Stimulated activated CD8-positive, alpha-beta memory T cell treated with anti-CD3 and anti-CD28 coated beads, Interleukin-15, amount 100 ng/mL, for 48 hours (primary cell): ENCODE results near the gene FNDC1.
"Not testable (repeated sequence)": the region's sequence is repeated elsewhere in the genome, so short reads cannot be mapped to it uniquely, and the experiment has no call there.

Experiments used
- DNase-seq, 2 donors: peaks; one replicate each; pipeline ENCODE4 v3.0.0-alpha.2; 2020; ENCODE audit warnings: low read depth in 2 of 2

FNDC1 gene

DNA sequence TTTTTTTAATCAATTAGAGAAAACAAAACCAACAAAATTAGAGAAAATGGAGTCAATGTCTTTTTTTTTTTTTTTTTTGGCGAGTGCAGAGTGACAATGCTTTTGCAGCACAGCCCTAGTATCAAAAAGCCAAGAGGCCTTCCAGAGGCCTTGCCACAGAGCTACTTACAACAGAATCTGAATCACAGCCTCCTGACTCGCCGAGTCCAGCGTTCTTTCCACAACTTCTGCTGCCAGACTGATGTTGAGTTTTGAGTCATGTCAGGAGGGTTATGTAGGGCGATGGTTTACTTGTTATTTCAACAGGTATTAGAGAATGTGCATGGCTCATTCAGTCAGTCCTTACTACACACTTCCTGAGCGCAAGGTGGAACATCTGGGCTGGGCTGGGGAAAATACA is 88.6 kb downstream of the FNDC1 start:
- no peak for DNase-seq

DNA sequence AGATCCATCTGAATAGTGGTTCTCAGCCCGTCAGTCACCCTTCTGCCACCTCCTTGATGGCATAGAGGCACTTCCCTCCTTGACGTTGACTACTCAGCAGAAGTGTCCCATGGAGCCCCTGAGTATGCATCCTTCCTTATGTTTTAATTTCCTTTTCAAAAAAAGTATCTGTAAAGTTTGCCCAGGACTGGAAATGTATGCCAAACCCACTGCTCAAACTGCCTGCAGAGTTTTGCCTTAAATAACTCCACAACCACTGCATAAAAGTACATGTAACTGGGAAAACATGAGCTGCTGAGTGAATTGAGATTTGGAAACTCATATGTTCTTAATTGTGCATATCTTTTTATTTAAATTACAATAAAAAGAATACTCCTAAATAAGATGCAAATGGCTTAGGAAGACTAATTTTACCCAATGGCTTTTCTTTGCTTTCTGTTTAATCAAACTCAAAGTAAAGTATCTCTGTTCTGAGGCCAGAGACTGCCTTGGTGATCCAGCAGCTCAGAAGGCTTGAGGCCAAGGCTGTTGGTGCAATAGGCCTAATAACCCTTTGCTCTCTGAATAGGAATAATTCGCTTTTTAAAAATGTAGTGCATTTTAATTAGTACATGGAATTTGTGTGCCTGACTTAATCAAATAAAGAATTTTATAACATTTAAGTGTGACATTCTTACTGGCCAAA is 90.4 kb downstream of the FNDC1 start:
- no peak for DNase-seq

DNA sequence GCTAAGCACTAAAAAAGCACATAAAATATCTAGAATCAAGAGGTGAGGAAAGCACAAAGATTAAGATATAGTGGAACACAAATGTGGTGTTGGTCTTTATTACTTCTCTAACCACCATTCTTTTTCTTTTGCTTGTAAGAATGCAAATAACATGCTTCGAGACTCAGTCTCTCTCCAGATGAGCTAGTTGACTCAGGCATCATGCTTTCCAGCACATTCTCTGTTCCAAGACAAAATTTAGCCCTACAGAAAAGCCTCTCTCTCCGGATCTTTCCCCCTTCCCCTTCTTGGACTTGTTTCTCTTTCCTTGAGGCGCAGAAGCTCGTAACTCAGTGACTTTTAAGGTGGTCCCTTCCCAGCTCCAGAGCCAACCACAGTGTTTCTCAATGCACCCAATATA is 91.0 kb downstream of the FNDC1 start:
- DNase-seq: no peak

DNA sequence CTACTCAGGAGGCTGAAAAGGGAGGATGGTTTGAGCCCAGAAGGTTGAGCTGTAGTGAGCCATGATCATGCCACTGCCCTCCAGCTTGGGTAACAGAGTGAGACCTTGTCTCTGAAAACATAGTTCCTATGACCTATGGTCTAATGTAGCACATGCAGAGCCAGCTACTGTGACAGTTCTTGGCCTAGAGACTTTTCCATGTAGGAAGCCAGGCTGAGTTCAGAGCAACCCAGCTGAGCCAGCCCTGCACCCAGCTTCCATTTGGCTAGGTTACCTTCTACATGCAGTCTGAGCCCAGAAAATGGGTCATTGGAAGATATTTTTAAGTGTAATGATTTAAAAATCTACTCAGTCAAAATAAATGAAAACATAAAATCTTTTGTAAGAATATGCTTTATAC is 92.8 kb downstream of the FNDC1 start:
- no peak for DNase-seq

DNA sequence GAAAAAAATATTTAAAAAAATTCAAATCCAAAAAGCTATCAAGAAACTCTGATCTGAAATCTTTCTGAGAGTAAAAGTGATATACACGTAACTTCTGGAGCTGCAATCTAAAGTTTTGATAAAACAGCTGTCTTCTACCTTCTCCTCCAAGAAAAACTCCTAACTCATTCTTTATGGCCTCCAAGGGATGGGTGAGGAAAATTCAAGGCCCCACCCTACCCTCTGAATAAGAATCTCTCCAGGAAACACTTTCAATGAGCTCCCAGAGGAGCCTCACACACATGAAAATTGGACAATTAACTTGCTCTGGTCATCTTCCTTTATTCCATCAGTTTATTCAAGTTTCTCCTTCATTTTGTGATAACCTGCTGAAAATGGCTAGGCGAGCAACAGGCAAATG is 93.4 kb downstream of the FNDC1 start:
- no peak for DNase-seq

DNA sequence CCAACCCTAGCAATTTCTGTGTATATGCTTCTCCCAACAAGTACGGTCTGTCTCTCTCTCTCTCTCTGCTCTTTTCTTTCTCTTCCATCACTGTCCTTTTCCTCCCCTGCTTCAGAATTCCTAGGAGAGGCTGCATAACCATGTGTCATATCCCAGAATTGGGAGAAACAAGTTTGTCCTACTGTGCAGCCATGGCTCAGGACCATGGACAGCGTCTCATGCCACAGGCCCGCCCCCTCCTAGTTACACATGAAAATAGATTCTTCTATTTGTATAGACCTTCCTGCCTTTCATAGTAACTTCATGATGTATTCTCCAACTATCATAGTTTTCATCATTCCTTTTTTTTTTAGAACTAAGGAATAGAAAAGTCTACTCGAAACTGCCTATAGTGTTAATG is 98.0 kb downstream of the FNDC1 start:
- DNase-seq: no peak

DNA sequence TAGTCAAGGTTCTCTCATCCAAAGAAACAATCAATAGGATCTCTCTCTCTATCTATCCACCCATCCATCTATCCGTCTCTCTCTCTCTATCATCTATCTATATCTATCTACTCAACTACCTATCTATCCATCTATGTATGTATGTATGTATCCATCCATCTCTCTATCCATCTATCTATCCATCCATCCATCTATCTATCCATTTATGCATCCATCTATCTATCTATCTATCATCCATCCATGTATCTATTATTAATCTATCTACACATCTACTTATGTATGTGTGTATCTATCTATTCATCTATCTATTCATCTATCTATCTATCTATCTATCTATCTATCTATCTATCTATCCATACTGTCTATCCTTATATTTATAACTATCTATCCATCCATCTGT is 99.3 kb downstream of the FNDC1 start:
- no peak for DNase-seq

DNA sequence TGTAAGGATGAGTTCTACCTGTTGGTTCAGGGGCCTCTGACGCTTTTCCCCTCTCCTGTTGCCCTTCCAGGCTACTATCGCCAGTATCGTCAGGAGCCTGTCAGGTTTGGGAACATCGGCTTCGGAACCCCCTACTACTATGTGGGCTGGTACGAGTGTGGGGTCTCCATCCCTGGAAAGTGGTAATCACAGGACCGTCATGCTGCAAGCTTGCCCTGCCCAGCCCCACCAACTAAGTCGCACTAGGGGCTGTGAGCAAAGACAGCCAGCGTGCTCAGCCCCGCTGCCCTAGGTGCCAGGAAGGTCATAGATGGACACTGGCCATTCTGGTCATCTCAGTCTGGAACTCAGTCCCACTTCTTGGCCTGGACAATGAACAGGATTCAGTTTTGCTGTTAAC is 102.1 kb downstream of the FNDC1 start:
- no peak for DNase-seq

DNA sequence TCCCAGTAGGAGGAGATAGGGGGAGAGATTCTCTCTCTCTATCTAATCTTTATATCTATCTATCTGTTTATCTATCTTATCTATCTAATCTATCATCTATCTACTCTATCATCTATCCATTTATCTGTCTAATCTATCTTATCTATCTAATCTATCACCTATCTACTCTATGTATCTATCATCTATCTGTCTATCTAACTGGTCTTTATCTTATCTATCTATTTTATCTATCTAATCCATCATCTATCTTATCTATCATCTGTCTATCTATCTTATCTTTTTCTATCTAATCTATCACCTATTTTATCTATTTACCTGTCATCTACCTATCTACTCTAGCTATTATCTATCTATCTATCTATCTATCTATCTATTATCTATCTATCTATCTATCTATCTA is 109.4 kb downstream of the FNDC1 start:
- DNase-seq: no peak

DNA sequence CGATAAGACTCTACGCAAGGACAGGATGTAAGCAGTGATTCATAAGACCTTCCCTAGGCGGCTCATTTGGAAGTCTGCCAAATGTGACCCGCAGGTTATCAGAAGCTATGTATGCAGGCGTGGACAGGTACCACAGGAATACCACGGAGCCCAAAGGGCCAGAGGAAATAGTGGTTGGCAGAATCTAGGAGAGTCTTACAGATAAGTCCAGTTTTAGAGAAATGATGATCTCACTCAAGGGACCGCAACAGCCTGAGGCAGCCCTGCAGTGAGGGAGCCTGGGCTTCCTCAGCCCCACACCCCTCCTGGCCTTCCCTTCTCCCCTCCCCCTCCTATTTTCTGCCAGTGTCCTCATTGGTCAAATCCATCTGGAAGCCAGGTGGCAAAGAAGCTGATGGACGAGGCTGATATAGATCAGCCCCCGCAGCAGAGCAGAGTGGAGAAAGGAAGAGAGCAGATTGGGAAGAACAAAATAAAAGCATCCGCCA is 110.6 kb downstream of the FNDC1 start:
- no peak for DNase-seq

DNA sequence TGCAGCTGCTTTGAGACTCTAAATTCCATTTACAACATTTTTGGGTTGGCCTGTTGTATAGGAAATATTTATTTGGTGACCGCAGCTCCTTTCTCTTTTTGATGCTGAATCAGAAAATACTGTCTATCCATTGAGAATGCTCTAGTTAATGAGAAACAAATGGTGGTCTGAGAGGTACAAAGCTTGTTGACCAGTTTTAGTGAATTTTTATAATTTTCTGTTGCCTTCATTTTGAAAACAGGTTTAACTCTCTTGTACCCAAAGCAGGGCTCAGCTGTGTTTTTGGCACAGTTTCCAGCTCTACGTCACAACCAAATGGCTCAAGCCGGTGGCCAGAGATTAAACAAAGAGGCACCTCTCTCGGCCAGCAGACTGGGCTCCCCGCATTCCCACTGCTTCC is 113.2 kb downstream of the FNDC1 start:
- DNase-seq: no peak

DNA sequence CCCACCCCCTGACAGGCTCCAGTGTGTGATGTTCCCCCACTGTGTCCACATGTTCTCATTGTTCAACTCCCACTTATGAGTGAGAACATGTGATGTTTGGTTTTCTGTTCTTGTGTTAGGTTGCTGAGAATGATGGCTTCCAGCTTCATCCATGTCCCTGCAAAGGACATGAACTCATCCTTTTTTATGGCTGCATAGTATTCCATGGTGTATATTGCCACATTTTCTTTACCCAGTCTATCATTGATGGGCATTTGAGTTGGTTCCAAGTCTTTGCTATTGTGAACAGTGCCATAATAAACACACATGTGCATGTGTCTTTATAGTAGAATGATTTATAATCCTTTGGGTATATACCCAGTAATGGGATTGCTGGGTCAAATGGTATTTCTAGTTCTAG is 115.5 kb downstream of the FNDC1 start:
- not testable (repeated sequence) for DNase-seq

DNA sequence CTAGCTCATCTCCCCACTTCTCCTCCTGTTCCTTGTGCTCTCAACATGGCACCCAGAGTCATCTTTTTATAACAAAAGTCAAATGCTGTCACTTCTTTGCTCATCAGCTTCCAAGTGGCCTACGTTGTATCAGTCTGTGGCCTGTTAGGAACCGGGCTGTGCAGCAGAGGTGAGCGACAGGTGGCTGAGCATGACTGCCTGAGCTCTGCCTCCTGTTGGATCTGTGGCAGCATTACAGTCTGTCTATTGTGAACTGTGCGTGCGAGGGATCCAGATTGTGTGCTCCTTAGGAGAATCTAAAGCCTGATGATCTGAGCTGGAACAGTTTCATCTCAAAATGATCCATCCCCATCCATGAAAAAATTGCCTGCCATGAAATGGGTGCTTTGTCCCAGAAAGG is 129.6 kb downstream of the FNDC1 start:
- DNase-seq: no peak

DNA sequence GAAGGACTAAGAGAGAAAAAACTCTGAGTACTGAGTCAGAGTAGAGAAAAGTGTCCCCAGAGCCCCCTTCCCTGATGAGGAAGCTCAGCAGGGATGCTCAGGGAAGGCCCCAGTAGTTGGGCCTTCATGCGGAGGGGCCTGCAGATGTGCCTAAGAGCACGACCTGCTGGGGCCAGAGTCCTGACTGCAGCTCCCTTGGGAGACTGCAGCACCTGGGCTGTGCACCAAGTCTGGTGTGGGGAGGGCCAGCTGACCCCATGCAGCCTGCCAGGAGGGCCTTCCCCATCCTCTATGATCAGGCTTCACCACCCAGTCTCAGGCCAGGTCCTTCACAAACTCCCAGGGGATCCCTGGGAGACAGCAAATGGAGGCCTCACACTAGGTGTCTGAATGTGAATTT is 130.4 kb downstream of the FNDC1 start:
- no peak for DNase-seq

DNA sequence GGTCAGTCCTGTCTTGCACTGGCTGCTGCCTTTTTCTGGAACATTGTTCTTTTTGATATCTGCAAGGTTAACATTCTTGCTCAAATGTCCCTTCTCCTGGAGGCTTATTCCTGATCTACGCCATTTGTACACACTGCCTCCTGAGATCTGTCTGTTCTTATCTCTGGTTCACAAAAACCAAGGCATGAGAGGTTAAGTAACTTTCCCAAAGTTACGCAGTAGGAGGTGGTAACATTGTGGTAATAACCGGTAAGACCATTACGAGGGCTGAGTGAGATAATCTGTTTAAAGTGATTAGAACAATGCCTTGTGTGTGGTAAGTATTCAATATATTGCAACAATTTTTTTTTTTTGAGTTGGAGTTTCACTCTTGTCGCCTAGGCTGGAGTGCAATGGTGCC is 132.1 kb downstream of the FNDC1 start:
- DNase-seq: no peak

DNA sequence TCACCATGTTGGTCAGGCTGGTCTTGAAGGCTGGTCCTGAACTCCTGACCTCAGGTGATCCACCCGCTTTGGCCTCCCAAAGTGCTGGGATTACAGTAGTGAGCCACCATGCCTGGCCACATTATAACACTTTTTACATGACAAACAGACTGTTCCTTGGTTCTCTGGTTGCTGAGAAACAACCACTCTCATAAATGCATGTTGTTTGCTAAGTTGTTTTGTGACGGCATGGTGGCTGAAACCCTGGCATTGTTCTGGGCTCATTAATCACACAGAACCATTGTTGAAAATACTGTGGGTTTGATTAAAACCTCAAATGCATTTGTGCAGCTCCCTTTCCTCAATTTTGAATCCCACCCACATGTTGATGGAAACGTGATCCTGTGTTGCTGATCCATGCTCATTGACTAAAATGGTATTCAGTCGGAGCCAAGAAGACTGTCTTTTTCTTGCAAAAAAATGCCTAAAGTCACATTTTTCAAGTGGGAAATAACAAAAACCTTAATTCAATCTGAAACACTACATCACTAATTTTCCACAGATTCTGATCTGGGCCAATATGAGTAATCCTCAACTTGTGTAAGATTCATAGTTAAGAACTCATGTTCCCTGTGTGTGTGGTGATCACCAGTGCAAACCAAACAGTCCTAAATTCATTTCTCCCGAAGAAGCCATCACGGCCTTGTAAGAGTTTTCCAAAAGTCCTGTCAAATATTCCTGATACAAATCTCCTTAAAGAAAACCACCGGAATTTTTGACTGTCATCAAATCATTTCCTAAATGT is 132.8 kb downstream of the FNDC1 start:
- DNase-seq: no peak

DNA sequence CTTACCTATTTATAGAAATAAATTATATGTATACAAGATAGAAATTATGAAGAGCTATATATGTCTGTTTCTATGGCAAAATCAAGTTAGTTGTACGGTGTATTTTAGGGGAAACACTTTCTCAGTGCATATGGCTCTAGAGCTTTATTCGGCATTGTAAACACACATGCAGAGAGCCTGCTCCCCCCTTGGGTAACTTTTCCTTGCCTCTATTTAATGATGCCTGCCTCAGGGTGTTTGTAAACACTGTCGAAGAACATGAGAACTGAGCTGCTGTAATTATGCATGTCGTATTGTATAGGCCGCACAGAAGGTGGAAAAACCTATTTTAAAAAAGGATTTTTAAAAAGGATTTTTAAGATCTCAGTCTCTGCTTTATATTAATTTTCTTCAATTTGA is 133.4 kb downstream of the FNDC1 start:
- DNase-seq: no peak

DNA sequence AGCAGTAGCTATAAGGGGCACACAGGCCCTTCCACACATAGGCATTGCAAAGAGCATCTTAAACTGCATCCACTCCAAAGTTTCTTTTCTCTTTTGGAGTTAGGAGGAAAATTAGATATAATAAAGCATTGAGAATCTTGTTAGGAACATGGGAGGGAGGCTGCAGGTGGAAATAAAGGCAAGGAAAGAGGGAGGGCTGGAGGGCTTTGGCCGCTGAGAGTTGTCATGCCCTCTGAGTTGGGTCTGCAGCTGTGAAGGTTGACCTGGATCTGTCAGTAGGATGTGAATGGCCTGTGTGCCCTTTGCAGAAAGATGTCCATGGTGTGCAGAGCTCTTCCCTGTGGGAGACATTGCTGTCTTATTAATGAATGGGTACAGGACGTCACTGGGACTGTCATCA is 134.0 kb downstream of the FNDC1 start:
- no peak for DNase-seq

DNA sequence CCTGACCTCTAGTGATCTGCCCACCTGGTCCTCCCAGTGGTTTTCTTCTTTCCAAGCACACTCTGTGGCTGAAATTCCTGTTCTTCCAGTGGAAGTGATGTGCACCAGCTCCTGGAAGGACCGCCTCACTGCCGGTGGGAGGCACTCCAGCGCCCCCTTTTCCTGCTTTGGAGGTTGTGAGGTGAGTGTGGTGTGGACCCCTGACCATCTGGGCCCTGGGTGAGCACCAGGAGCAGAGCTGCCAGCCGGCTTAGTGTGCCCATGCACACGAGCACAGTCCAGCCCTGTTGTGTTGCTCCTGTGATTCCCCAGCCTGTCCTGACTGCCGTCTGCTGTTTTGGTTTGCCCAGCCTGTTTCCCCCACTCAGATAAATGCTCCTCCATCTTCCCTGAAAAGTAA is 134.6 kb downstream of the FNDC1 start:
- no peak for DNase-seq

DNA sequence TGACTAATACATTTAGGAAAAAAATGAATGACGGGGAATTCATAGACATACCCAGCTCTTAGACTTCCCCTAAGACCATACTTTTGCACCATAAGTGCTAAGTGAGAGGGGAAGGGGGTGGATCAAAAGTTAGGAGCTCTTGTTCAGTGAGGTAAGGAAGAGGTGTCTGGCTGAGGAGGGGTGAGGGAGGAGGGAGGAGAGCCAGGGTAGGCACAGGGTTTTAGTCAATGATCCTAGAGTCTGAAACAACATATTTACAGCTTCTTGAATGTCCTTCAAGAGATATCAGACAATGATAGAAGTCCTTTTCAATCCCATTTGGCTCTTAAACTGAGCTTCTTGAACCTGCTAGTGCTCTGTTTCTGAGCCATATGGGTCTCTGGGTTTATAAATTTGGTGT is 135.4 kb downstream of the FNDC1 start:
- no peak for DNase-seq

DNA sequence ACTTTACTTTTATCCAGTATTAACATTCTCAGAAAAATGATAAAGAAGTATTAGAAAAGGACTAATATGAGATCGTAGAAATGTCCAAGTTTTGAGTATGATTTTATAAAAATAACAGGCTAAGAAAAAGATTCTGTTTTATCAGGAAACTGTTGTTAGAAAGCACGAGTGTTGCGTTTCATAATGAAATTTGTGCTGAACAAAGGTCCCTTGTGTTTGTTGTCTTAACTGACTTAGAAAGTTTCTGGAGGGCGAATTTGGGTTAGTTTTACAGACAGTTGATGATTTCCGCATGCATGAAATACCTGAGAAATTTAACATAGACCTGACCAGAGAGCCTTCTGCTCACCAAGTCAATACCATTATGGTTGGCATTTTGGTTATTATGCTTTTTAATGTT is 136.0 kb downstream of the FNDC1 start:
- DNase-seq: no peak

DNA sequence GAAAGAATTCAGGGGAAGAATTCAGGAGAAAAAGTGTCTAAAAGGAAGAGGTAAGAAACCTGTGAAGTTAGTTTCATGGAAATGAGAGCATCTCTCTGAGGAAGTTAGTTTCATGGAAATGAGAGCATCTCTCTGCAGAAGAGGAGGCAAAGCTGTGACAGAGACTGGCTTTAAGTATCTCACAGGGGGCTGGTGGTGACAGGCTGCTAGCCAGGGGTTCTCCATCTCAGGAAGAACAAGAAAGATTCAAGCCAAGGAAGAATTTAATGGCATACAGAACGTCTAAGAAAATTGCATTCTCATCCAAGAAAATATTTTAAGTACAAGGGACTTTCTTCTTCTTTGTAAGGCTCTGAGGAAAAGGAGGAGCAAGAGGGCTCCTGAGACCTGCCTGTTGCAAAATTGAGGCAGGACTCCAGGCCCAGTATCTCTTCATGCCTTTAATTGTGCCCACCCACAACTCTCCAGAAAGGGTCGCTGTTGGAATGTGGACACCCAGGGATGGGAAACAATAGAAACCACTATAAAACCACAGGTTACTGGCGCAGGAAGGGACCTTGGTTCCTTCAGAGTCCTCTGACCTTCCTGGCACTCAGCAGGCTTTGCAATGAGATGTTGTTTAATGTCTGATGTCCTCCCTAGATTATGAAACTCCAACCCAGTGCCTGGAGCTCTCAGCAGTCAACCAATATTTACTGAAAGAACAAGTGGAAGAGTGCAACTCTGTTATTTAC is 136.8 kb downstream of the FNDC1 start:
- DNase-seq: no peak

DNA sequence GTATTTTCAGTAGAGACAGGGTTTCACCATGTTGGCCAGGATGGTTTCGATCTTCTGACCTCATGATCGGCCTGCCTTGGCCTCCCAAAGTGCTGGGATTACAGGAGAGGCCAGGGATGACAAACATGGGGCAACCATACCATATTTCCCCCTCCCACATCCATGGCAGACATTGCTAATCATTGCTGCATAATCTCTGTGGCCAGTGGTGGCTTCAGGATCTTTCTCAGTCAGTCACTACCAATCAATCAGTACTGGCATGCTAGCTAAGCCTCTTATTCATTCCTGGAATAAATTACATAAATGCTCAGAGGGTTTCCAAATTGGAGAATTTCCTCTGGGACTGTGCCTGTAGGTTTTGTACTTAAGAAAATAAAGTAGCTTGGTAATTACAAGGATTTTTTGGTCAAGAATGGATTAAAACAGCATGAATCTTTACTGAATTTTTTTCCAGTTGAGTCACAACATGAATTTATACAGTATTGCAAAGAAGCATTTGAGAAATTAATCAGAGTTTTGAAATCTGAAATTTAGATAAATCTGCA is 138.1 kb downstream of the FNDC1 start:
- DNase-seq: no peak
